Measurements from ENCODE around the gene SPATA21. TPM values are rescaled to one million over a fixed set of nuclear protein-coding genes. Genes with fewer than 3 reads are reported as not detected.
"Not testable (repeated sequence)": the region's sequence is repeated elsewhere in the genome, so short reads cannot be mapped to it uniquely, and the experiment has no call there.

The SPATA21 gene
- total RNA-seq, 1 experiment from 2014 or later: not detected

DNA sequence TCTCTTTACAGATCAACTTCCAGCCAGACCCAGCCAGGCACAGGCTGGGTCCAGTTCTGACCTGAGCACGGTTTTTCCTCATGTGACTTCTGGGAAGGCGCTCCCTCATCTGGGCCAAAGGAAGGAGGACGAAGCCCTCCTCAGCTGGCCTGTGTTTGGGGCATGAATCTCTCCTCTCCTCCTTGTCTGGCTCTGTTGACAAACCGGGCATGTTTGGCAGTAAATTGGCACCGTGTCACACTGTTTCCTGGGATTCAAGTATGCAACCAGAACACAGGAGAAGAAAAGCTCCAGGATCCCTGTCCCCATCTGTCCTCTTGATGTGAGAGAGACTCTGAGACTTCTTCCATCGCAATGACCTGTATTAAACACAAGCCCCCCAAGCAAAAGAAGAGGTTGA is 21.6 kb upstream of the SPATA21 start:
- no peaks in the 10 kb centered on the region for H3K27me3 Mint-ChIP-seq (ENCODE audit: low read depth)
- ChIA-PET POLR2A (no interaction called here), CTCF (interaction anchor here (1.2 kb wide), 1 partner anchor 162 kb away, joined by 5 read pairs; no protein-coding TSS in a partner anchor)
- no peaks in the 10 kb centered on the region for H3K4me1 Mint-ChIP-seq
- no peak overlapping the region for H3K4me3 Mint-ChIP-seq
- peaks cover 37% of the 10 kb centered on the region for H3K36me3 Mint-ChIP-seq
- TF ChIP-seq, protein P1, sequence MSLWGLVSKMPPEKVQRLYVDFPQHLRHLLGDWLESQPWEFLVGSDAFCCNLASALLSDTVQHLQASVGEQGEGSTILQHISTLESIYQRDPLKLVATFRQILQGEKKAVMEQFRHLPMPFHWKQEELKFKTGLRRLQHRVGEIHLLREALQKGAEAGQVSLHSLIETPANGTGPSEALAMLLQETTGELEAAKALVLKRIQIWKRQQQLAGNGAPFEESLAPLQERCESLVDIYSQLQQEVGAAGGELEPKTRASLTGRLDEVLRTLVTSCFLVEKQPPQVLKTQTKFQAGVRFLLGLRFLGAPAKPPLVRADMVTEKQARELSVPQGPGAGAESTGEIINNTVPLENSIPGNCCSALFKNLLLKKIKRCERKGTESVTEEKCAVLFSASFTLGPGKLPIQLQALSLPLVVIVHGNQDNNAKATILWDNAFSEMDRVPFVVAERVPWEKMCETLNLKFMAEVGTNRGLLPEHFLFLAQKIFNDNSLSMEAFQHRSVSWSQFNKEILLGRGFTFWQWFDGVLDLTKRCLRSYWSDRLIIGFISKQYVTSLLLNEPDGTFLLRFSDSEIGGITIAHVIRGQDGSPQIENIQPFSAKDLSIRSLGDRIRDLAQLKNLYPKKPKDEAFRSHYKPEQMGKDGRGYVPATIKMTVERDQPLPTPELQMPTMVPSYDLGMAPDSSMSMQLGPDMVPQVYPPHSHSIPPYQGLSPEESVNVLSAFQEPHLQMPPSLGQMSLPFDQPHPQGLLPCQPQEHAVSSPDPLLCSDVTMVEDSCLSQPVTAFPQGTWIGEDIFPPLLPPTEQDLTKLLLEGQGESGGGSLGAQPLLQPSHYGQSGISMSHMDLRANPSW (CRISPR knock-in tag; conservative IDR thresholded peaks at IDR 0.05; ENCODE audit: low read depth): no peak
- no peak for TF ChIP-seq ETV6 (CRISPR knock-in tag; IDR thresholded peaks at IDR 0.05)
- TF ChIP-seq, protein P2, sequence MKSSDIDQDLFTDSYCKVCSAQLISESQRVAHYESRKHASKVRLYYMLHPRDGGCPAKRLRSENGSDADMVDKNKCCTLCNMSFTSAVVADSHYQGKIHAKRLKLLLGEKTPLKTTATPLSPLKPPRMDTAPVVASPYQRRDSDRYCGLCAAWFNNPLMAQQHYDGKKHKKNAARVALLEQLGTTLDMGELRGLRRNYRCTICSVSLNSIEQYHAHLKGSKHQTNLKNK (CRISPR knock-in tag; IDR thresholded peaks at IDR 0.05): no peak
- 0 out of 2 replicates have a peak overlapping the region, but pooled peaks have one; percentile 18 for H3K27ac Mint-ChIP-seq
- DNase-seq (ENCODE audit: low spot score): no peak
- no peaks in the 10 kb centered on the region for H3K9me3 Mint-ChIP-seq
- no peak for ATAC-seq

GRCh38 chr1:16456151-16456550 is 18.9 kb upstream of the SPATA21 start:
- H3K9me3 Mint-ChIP-seq; DNase-seq (ENCODE audit: low spot score); POLR2A ChIA-PET; H3K27ac Mint-ChIP-seq; H3K27me3 Mint-ChIP-seq (ENCODE audit: low read depth); H3K4me1 Mint-ChIP-seq; ATAC-seq; H3K4me3 Mint-ChIP-seq: not testable (repeated sequence)
- CTCF ChIA-PET: interaction anchor here (0.7 kb wide), 1 partner anchor 215 kb away, joined by 3 read pairs; no protein-coding TSS in a partner anchor
- peaks cover 46% of the 10 kb centered on the region for H3K36me3 Mint-ChIP-seq

DNA sequence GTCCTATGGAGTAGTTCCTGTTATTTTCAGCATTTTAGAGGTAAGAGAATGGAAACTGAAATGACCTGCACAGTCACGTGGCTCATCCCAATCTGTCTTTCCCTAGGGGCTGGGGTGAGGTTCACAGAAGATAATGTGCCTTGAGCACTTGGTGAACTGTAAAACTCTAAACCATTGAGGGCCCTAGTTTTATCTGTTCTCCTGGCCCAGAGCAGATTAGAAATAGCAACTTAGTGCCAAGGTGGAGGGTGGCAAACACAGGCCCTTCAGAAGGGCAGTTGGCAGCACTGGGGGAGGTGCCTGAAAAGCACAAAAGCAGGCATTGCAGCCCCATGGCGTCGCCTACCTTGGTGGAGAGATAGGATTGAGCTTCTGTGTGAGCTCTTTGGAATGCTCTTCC is 17.7 kb upstream of the SPATA21 start:
- H3K4me1 Mint-ChIP-seq; DNase-seq (ENCODE audit: low spot score); ATAC-seq; H3K9me3 Mint-ChIP-seq; POLR2A ChIA-PET; H3K27ac Mint-ChIP-seq; H3K27me3 Mint-ChIP-seq (ENCODE audit: low read depth); H3K4me3 Mint-ChIP-seq: not testable (repeated sequence)
- CTCF ChIA-PET: interaction anchor here (1.0 kb wide), 1 partner anchor 14 kb away, joined by 3 read pairs; the partner anchor contains the start of gene NECAP2
- peaks cover 42% of the 10 kb centered on the region for H3K36me3 Mint-ChIP-seq

DNA sequence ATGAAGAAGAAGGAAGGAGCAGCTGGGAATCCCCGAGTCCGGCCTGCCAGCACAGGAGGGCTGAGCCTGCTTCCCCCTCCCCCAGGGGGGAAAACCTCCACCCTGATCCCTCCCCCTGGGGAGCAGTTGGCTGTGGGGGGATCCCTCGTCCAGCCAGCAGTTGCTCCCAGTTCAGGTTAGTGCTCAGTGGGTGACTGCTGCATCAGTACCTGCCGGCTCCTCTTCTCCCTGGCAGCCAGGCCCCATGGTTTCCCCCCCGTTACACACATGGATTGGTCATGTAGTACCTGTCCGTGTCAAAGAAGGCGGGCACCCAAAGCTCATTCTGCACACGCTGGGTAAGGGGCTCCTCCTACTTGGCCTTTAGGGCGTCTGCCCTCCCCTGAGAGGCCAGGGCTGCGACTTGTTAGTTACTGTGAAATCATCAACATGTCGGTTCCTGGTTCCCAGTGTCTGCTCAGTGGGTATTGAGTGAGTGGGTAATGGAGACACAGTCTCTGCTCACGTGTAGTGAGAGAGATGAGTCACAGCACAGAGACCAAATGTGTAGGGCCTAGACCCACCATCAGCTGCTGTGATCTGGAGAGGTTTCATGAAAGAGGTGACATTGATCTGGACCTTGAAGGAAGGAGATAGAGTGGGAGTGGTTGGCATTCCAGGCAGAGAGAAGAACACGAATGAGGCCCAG is 14.8 kb upstream of the SPATA21 start:
- H3K4me1 Mint-ChIP-seq: no peaks in the 10 kb centered on the region
- no peaks in the 10 kb centered on the region for H3K27me3 Mint-ChIP-seq (ENCODE audit: low read depth)
- TF ChIP-seq CREB1 (CRISPR knock-in tag; IDR thresholded peaks at IDR 0.05): no peak
- TF ChIP-seq ERG (CRISPR knock-in tag; IDR thresholded peaks at IDR 0.05): no peak
- TF ChIP-seq KAT7 (CRISPR knock-in tag; IDR thresholded peaks at IDR 0.05; ENCODE audit: borderline replicate concordance): no peak
- no peak for TF ChIP-seq ZNF317 (CRISPR knock-in tag; IDR thresholded peaks at IDR 0.05; ENCODE audit: borderline replicate concordance, low read depth)
- TF ChIP-seq FOXJ3 (CRISPR knock-in tag; IDR thresholded peaks at IDR 0.05; ENCODE audit: borderline replicate concordance): no peak
- TF ChIP-seq, protein P3, sequence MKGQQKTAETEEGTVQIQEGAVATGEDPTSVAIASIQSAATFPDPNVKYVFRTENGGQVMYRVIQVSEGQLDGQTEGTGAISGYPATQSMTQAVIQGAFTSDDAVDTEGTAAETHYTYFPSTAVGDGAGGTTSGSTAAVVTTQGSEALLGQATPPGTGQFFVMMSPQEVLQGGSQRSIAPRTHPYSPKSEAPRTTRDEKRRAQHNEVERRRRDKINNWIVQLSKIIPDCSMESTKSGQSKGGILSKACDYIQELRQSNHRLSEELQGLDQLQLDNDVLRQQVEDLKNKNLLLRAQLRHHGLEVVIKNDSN (CRISPR knock-in tag; IDR thresholded peaks at IDR 0.05): no peak
- TF ChIP-seq TEAD1 (CRISPR knock-in tag; IDR thresholded peaks at IDR 0.05): no peak
- TF ChIP-seq, protein P4, sequence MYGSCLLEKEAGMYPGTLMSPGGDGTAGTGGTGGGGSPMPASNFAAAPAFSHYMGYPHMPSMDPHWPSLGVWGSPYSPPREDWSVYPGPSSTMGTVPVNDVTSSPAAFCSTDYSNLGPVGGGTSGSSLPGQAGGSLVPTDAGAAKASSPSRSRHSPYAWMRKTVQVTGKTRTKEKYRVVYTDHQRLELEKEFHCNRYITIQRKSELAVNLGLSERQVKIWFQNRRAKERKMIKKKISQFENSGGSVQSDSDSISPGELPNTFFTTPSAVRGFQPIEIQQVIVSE (CRISPR knock-in tag; IDR thresholded peaks at IDR 0.05; ENCODE audit: borderline replicate concordance): no peak
- no peak for TF ChIP-seq MYBL2 (CRISPR knock-in tag; IDR thresholded peaks at IDR 0.05)
- no peak for TF ChIP-seq TP53 (CRISPR knock-in tag; IDR thresholded peaks at IDR 0.05)
- TF ChIP-seq, protein P5, sequence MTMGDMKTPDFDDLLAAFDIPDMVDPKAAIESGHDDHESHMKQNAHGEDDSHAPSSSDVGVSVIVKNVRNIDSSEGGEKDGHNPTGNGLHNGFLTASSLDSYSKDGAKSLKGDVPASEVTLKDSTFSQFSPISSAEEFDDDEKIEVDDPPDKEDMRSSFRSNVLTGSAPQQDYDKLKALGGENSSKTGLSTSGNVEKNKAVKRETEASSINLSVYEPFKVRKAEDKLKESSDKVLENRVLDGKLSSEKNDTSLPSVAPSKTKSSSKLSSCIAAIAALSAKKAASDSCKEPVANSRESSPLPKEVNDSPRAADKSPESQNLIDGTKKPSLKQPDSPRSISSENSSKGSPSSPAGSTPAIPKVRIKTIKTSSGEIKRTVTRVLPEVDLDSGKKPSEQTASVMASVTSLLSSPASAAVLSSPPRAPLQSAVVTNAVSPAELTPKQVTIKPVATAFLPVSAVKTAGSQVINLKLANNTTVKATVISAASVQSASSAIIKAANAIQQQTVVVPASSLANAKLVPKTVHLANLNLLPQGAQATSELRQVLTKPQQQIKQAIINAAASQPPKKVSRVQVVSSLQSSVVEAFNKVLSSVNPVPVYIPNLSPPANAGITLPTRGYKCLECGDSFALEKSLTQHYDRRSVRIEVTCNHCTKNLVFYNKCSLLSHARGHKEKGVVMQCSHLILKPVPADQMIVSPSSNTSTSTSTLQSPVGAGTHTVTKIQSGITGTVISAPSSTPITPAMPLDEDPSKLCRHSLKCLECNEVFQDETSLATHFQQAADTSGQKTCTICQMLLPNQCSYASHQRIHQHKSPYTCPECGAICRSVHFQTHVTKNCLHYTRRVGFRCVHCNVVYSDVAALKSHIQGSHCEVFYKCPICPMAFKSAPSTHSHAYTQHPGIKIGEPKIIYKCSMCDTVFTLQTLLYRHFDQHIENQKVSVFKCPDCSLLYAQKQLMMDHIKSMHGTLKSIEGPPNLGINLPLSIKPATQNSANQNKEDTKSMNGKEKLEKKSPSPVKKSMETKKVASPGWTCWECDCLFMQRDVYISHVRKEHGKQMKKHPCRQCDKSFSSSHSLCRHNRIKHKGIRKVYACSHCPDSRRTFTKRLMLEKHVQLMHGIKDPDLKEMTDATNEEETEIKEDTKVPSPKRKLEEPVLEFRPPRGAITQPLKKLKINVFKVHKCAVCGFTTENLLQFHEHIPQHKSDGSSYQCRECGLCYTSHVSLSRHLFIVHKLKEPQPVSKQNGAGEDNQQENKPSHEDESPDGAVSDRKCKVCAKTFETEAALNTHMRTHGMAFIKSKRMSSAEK (CRISPR knock-in tag; IDR thresholded peaks at IDR 0.05; ENCODE audit: borderline replicate concordance): no peak
- TF ChIP-seq ELF4 (CRISPR knock-in tag; IDR thresholded peaks at IDR 0.05; ENCODE audit: low read depth): no peak
- TF ChIP-seq ZSCAN18 (CRISPR knock-in tag; IDR thresholded peaks at IDR 0.05): no peak
- H3K4me3 Mint-ChIP-seq: no peak overlapping the region
- H3K9me3 Mint-ChIP-seq: no peaks in the 10 kb centered on the region
- ATAC-seq (no peak), DNase-seq (ENCODE audit: low spot score) (no peak)
- peaks cover 54% of the 10 kb centered on the region for H3K36me3 Mint-ChIP-seq
- peak overlapping the region; percentile 60 for H3K27ac Mint-ChIP-seq
- CTCF ChIA-PET: no interaction called here
- POLR2A ChIA-PET: no interaction called here

Measured in WTC11 (cell line).